Activated CD4-positive, alpha-beta T cell treated with anti-CD3 and anti-CD28 coated beads, Interleukin-2, amount 50 U/mL, for 48 hours (primary cell): Measurements from ENCODE around the gene FAM120B.
A peak's percentile ranks its signal among the peaks of the same experiment; 100 is the strongest.

Source experiments
- DNase-seq, 2 experiments: peaks; one replicate each; pipeline ENCODE4 v3.0.0-alpha.2; 2020

Gene FAM120B

GRCh38 chr6:170429450-170429849, 122.9 kb downstream of the FAM120B start:
- DNase-seq = no peak

DNA sequence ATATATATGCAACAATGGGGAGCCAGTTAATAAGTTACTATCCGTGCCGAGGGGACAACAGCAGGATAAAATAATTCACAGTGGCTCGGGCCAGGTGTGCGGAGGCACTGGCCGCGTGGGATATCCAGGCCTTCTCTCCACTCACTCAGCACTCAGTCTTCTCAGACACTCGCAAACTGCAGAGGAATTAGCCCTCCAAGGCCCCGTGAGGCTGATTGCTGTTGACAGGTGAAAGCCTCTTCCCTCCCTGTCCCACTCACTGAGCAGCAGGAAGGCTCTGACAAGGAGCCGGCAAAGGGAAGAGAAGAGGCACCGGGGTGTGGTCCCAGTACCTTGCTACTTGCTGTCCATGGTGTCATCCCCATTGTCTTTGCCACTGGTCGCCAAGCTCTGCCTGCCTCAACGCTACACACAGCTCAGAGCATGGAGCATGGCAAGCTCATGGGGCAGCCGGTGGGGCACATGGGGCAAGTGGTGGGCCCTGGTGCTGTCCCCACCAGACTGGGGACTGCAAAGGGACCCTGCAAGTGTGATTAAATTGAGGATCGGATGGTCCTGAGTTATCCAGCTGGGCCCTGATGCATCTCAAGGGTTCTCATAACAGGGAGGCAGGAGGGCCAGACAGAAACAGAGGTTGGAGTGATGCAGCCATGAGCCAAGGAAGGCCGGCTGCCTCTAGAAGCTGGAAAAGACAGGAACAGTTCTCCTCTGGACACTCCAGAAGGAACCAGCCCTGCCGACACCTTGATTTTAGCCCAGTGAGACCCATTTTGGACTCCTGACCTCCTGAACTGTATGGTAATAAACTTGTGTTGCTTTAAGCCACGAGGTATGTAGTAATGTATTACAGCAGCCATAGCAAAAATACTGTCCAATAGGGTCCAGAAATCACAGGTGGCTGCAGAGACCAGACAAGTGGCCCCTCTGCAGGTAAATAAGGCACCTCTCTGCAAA, 126.9 kb downstream of the FAM120B start:
- no peak for DNase-seq

DNA sequence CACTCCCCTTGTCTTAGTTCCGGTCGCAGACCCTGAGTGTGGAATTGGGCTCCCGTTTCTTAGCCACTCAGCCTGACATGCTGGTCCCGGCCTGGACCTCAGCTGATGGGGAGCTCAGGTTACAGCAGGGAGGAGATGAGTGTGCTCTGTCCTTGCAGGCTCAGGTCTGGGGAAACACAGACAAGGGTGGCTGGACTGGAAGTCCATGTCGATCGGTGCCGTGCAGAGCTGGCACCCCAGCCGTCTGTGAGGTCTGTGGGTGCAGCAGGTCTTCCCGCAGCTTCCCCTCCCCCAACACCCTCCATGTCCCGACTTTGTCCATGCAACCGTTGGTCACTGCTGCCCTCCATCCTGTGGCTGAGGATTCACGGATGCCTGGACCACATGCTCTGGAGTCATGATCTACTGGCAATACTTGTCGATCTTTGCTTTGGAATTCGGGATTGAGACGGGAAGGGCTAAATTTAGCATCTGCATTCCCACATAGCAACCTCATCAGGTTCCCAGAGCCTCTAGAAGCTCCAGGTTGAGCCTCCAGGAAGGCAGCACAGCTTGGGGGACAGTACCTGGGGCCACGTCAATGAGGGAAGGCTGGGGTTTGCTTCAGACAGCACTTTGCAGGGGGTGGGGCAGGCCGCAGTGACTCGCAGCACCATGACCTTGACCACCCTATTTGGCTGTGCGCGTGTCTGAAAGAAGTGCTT, 127.7 kb downstream of the FAM120B start:
- no peak for DNase-seq

- DNase-seq = no peak
These were observed 128.2 kb downstream of the FAM120B start for GRCh38 chr6:170434821-170435155.

DNA sequence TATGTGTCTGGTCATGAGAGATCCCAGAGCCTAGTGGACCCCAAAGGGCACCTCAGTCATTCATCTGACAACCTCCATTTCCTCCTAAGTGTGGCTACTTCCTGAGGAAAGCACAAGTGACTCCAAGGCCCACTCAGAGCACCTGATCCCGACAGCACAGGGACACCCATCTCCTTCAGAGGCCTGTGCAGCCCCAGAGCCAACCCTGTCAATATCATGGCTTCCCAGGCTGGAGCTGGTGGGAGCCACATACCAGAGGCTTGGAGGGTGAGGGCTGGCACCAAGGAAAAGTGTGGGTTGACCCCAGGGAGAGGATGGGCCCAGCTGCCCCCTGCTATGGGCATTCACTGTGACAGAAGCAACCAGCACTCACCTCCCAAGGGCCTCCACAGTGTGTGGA, 129.2 kb downstream of the FAM120B start:
- DNase-seq = no peak

DNA sequence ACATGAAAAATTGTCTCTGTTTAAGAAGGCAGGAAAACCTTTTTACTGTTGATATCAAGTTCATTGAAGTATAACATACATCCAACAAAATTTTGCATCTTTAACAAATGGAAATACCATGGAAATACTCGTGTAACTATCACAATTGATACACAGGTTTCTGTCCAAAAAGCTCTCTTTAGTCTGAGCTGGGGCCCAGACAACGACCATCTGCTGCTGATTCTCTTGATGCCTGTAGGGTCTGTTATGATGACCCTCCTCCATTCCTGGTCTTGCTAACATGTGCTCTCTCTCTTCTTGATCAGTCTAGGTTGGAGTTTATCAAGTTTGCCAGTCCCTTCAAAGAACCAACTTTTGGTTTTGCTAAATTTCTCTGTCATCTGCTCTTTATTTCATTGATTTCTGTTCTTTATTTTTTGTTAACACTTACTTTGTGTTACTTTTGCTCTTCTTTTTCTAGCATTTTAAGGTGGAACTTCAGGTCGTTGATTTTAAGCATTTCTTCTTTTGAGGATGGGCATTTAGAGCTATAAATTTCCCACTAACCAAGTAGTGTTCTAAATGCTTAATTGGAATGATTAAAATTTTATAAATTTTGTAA, 129.8 kb downstream of the FAM120B start:
- DNase-seq = no peak

GRCh38 chr6:170437719-170438401, 131.3 kb downstream of the FAM120B start:
- no peak for DNase-seq

DNA sequence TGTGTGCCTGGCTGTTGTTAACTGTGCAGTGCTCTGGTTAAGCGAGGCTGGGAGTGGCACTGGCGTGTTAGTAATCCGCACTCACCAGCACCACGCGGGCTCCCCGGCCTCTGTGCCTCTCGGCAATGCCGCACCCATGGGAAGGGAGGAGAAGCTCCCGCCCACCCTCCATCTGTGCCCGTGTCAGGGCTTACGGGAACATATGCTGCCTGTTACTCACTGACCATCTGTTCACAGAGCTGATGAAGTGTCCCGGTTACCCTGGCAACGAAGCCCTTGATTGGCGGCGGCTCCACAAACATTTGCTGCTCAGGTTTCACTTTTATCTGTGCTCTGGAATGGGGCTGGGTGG, 131.8 kb downstream of the FAM120B start:
- peak; percentile 27 to 54 for DNase-seq

DNA sequence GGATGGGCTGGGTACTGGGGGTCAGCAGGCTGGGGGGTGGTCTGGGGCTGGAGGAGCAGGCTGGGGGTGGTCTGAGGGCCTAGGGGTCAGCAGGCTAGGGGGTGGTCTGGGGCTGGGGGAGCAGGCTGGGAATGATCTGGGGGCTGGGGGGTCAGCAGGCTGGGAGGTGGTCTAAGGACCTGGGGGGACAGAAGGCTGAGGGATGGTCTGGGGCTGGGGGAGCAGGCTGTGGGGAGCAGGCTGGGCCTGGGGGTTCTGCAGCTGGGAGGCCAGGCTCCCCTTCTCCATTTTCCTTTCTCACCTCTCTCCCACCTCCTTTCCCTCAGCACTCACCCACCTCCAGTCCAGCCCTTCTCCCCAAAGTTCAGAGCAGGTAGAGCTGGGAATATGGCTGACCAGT, 132.3 kb downstream of the FAM120B start:
- no peak for DNase-seq

GRCh38 chr6:170439366-170440361, 133.1 kb downstream of the FAM120B start:
- DNase-seq = no peak

DNA sequence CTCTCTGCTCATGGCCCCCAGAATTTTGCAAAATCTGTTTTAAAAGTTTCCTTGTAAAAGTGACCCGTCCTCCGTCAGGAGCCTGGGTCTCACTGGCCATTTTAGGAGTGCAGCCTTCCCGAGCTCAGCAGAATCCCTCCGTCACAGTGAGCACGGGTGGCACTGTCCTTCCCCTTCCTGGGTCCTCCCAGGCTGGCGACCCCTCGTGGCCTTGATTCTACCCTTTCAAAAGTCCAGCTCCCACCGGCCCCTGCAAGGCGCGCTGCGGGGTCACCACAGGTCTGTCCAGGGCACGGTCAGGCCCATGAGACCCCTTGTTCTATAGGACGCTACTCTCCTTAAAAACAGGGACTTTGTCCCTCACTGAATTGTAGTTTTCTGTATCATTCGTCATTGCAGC, 133.9 kb downstream of the FAM120B start:
- DNase-seq = no peak

DNA sequence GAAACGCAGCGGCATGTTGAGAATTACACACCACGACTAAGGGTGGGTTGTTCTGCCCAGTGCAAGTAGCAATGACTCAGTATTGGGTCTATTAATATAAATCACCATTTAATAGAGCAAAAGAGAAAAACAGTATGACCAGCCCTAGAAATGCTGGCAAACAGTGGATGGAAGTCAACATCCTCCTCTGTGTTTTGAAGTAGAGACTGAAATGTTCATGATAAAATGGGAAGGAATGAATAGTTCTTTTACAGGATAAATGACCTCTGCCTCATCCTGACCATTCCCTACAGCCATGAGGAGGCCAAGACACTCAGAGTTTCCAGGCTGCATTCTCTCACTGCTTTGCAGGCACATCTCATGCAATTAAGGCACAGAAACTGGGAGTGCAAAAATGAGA, 134.8 kb downstream of the FAM120B start:
- no peak for DNase-seq

DNA sequence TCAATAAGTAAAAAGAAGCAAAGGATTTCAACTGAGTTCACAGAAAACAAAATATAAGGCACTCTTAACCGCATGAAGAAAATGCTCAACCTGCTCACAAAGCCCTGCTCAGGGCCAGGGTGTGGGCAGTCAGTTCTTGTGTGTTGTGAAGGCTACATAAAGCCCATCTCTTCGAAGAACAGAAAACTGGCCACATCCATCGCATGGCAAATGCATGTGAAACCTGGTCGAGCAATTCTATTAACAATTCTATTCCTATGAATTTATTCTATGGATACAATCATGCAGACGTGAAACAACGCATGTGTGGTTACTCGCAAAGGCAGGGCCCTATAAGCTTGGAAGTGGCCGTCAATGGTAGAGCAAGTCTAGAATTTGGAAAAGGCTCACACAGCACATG, 136.0 kb downstream of the FAM120B start:
- DNase-seq = no peak

- no peak for DNase-seq
These were observed 136.6 kb downstream of the FAM120B start for GRCh38 chr6:170443151-170443662.

GRCh38 chr6:170444056-170444591, 137.6 kb downstream of the FAM120B start:
- DNase-seq = no peak

GRCh38 chr6:170444811-170445211, 138.3 kb downstream of the FAM120B start:
- no peak for DNase-seq

DNA sequence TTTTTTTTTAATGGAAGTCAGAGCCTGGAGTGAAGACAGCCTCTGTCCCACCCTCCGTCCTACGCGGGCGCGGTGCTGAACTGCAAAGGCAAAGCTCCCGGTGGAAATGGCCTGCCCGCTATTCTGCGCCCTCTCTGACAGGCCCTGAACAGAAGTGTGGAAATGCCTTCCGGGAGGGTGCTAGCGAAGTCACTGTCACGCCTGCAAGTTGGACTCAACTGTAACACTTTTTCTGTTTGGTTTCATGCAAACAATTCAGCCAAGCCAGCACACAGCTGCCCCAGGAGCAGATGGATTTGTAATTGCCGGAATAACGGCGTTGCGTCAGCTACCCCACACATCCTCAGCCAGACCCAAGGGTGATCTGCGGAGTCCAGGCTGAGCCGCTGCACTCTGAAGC, 138.9 kb downstream of the FAM120B start:
- DNase-seq = no peak

- no peak for DNase-seq
These were observed 139.4 kb downstream of the FAM120B start for GRCh38 chr6:170445971-170446370.

DNA sequence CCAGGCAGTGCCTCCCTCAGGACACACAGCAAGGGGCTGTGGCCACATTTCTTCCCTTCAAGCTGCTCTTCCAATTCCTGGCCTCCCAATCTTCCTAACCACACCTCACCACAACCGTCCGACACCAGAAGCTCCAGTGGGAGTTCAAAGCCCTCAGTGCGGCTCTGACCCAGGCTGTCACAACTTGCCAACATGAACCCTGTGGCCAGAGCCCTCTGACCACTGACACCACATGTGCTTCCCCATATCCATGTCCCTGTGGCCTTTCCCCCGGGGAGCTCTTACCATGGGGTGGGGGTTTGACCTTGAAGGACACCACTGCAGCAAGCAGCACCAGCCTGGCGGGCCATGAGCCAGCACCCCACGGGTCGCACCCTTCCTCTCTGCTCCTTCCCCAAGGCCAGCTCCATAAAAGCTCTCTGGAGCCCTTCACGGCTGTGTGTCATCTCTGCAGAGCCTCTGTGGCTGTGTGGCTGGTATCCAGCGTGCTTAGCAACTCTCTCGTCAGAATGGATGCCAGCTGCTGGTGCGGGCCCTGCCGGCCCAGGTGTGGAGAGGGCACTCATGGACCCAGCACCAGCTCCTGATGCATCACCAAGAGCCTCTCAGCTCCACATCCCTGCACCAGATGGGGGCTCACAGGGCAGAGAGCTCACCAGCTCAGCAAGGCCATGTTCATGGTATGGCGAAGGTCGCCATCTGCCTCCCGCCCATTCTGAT, 140.4 kb downstream of the FAM120B start:
- DNase-seq = no peak

GRCh38 chr6:170447561-170447930, 141.0 kb downstream of the FAM120B start:
- no peak for DNase-seq

DNA sequence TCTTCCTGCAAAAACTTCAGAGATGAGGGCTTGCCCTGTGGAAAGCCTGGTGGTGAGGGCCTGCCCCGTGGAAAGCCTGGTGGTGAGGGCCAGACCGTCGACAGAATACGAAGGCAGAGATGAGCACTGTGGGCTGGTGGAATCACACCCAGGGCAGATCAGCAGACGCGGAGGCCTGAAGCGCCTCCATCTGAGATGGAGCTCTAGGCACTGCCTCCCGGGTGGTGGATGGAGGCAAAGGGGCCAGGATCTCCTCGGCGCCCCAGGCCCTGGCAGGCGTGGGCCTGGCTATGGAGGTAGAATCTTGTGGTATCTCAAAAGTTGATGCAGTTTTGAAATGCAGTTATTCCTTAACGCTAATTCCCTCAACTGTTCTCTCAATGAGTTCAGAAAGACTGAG, 141.8 kb downstream of the FAM120B start:
- no peak for DNase-seq
